H1 (cell line): ENCODE results near the gene ELAVL1. TPM values are rescaled to one million over a fixed set of nuclear protein-coding genes. Genes with fewer than 3 reads are reported as not detected.

Experiments used
- CTCF ChIA-PET: fragments of 300-600 bp; sonication (Branson Sonifier 250); formaldehyde crosslinking; loops from one replicate; lab custom pipeline; 2021; ENCODE audit not compliant: partially characterized antibody; lab: Charles Lee
- POLR2A ChIA-PET: fragments of 300-600 bp; sonication (Branson Sonifier 250); formaldehyde crosslinking; loops from one replicate; lab custom pipeline; 2021; ENCODE audit warnings: inconsistent platforms; ENCODE audit not compliant: partially characterized antibody; lab: Charles Lee
- DNase-seq, 2 experiments: peaks; one replicate each; pipeline versions ENCODE4 v3.0.0 to v3.0.0-alpha.2; 2010 to 2022; ENCODE audit warnings: low spot score in 2 of 2, low read depth in 1 of 2, mixed read lengths in 1 of 2
- FAIRE-seq: peaks from 2 replicates; lab custom pipeline; 2011; peaks lifted over from hg19 to GRCh38; lab: Jason Lieb, UNC
- H2AFZ ChIP-seq: 2 replicates; pipeline ENCODE4 v1.8.1; 2012; ENCODE audit warnings: low read length, inconsistent platforms
- H2AK5ac ChIP-seq: 2 replicates; pipeline ENCODE4 v1.6.1; 2013; ENCODE audit warnings: low read depth, low read length
- H2BK120ac ChIP-seq: replicated peaks from 2 replicates; pipeline ENCODE3; 2013; ENCODE audit warnings: low read depth, low read length, inconsistent platforms
- H2BK12ac ChIP-seq: 2 replicates; pipeline ENCODE4 v1.6.1; 2013; ENCODE audit warnings: low read depth, low read length
- H2BK15ac ChIP-seq: 2 replicates; pipeline ENCODE4 v1.6.1; 2013; ENCODE audit warnings: low read length
- H2BK20ac ChIP-seq: 2 replicates; pipeline ENCODE4 v1.6.1; 2013; ENCODE audit warnings: low read length
- H2BK5ac ChIP-seq: 2 replicates; pipeline ENCODE4 v1.6.1; 2013; ENCODE audit warnings: low read depth, low read length
- H3K14ac ChIP-seq: 2 replicates; pipeline ENCODE4 v1.6.1; 2013; ENCODE audit warnings: inconsistent platforms; ENCODE audit not compliant: insufficient read length
- H3K18ac ChIP-seq: 2 replicates; pipeline ENCODE4 v1.6.1; 2013; ENCODE audit warnings: low read length; ENCODE audit errors: extremely low read depth
- H3K23ac ChIP-seq: 2 replicates; pipeline ENCODE4 v1.6.1; 2013; ENCODE audit warnings: inconsistent platforms; ENCODE audit not compliant: insufficient read length
- H3K23me2 ChIP-seq: 2 replicates; pipeline ENCODE4 v1.6.1; 2013; ENCODE audit warnings: low read depth, low read length
- H3K27ac ChIP-seq: 2 replicates; pipeline ENCODE4 v1.6.1; 2011; ENCODE audit warnings: low read depth, low read length, inconsistent platforms
- H3K27me3 ChIP-seq, 4 experiments: replicated peaks in 1 of 4; 1 replicate in 1 of 4; 2 replicates in 3 of 4; pipeline versions ENCODE4 v1.6.1 to v1.8.1; 2011 to 2013; ENCODE audit warnings: low read length in 3 of 4, mild to moderate bottlenecking in 3 of 4, inconsistent platforms in 2 of 4, mixed read lengths in 2 of 4, moderate library complexity in 1 of 4; ENCODE audit not compliant: control insufficient read depth in 3 of 4, insufficient read depth in 3 of 4; ENCODE audit errors: extremely low read depth in 1 of 4
- H3K36me3 ChIP-seq, 4 experiments: 2 replicates each; pipeline versions ENCODE4 v1.6.1 to v1.8.1; 2011 to 2013; ENCODE audit warnings: mild to moderate bottlenecking in 4 of 4, low read length in 3 of 4, moderate library complexity in 2 of 4, control low read depth in 1 of 4, inconsistent platforms in 1 of 4; ENCODE audit not compliant: insufficient read depth in 4 of 4, control insufficient read depth in 2 of 4
- H3K4ac ChIP-seq: replicated peaks from 2 replicates; pipeline ENCODE3; 2013; ENCODE audit warnings: low read length, low read depth, mixed read lengths, inconsistent platforms; ENCODE audit not compliant: insufficient read length
- H3K4me1 ChIP-seq, 4 experiments: replicated peaks in 1 of 4; 1 replicate in 1 of 4; 2 replicates in 3 of 4; pipeline versions ENCODE4 v1.6.1 to v1.8.1; 2011 to 2013; ENCODE audit warnings: low read length in 3 of 4, inconsistent platforms in 2 of 4, mixed read lengths in 1 of 4; ENCODE audit not compliant: insufficient read depth in 4 of 4, control insufficient read depth in 3 of 4
- H3K4me2 ChIP-seq, 2 experiments: 2 replicates each; pipeline versions ENCODE4 v1.6.1 to v1.8.1; 2011 to 2013; ENCODE audit warnings: low read depth in 2 of 2, low read length in 2 of 2, control low read depth in 1 of 2, inconsistent platforms in 1 of 2, mild to moderate bottlenecking in 1 of 2; ENCODE audit not compliant: insufficient read depth in 1 of 2
- H3K4me3 ChIP-seq, 4 experiments: fragments of 200-600, 300-600 bp in 1 of 4; sonication (generic), shearing (Covaris generic), sonication (Bioruptor Twin) in 1 of 4; 2 replicates each; pipeline versions ENCODE4 v1.5.1 to v1.8.1; 2011 to 2016; ENCODE audit warnings: low read length in 4 of 4, low read depth in 3 of 4, control low read depth in 2 of 4, inconsistent platforms in 2 of 4, mild to moderate bottlenecking in 2 of 4, mixed read lengths in 1 of 4, moderate library complexity in 1 of 4; ENCODE audit not compliant: insufficient read depth in 2 of 4; ENCODE audit errors: extremely low read depth in 1 of 4
- H3K56ac ChIP-seq: replicated peaks from 2 replicates; pipeline ENCODE3; 2013; ENCODE audit warnings: low read depth, mild to moderate bottlenecking, mixed read lengths, low read length, inconsistent platforms; ENCODE audit not compliant: insufficient read length
- H3K79me1 ChIP-seq: 2 replicates; pipeline ENCODE4 v1.6.1; 2013; ENCODE audit warnings: low read depth, low read length, control low read depth
- H3K79me2 ChIP-seq, 2 experiments: 2 replicates each; pipeline versions ENCODE4 v1.6.1 to v1.8.1; 2012 to 2013; ENCODE audit warnings: low read length in 2 of 2, mild to moderate bottlenecking in 2 of 2, inconsistent platforms in 1 of 2; ENCODE audit not compliant: insufficient read depth in 2 of 2, control insufficient read depth in 1 of 2
- H3K9ac ChIP-seq, 4 experiments: replicated peaks in 1 of 4; 1 replicate in 1 of 4; 2 replicates in 3 of 4; pipeline versions ENCODE4 v1.6.1 to v1.8.1; 2011 to 2013; ENCODE audit warnings: low read depth in 3 of 4, low read length in 3 of 4, control low read depth in 2 of 4, mild to moderate bottlenecking in 2 of 4, moderate library complexity in 2 of 4, inconsistent platforms in 1 of 4; ENCODE audit errors: extremely low read depth in 1 of 4
- H3K9me3 ChIP-seq, 2 experiments: 2 replicates each; pipeline versions ENCODE4 v1.6.1 to v1.8.1; 2012 to 2013; ENCODE audit warnings: mild to moderate bottlenecking in 2 of 2, moderate library complexity in 2 of 2, control low read depth in 1 of 2, inconsistent platforms in 1 of 2, low read depth in 1 of 2, low read length in 1 of 2, mixed read lengths in 1 of 2; ENCODE audit not compliant: insufficient read depth in 2 of 2
- H4K20me1 ChIP-seq, 2 experiments: replicated peaks in 1 of 2; 2 replicates each; pipeline versions ENCODE3 to v1.8.1; 2011 to 2013; ENCODE audit warnings: inconsistent platforms in 2 of 2, low read length in 2 of 2, mild to moderate bottlenecking in 1 of 2; ENCODE audit not compliant: insufficient read depth in 2 of 2, control insufficient read depth in 1 of 2
- H4K5ac ChIP-seq: 2 replicates; pipeline ENCODE4 v1.6.1; 2013; ENCODE audit warnings: low read length, low read depth, mixed read lengths, inconsistent platforms; ENCODE audit not compliant: insufficient read length
- H4K8ac ChIP-seq: 2 replicates; pipeline ENCODE4 v1.8.0; 2013; ENCODE audit warnings: mild to moderate bottlenecking, moderate library complexity, low read length, inconsistent platforms; ENCODE audit not compliant: insufficient read depth; ENCODE audit errors: extremely low read depth
- H4K91ac ChIP-seq: replicated peaks from 2 replicates; pipeline ENCODE3; 2013; ENCODE audit warnings: low read length, mixed read lengths, inconsistent platforms; ENCODE audit not compliant: insufficient read length
- ASH2L ChIP-seq: fragments of 200-600, 300-600 bp; sonication (generic); IDR thresholded peaks from one replicate; pipeline ENCODE4 v1.7.1; 2017; ENCODE audit warnings: low read length
- CBX5 ChIP-seq: fragments of 300-800, 300-1000 bp; sonication (generic); IDR thresholded peaks from 2 replicates; pipeline ENCODE4 v1.7.1; 2016; ENCODE audit warnings: antibody characterized with exemption, low read length, low read depth
- CBX8 ChIP-seq: fragments of 300-800, 300-1000 bp; sonication (generic); IDR thresholded peaks from 2 replicates; pipeline ENCODE4 v1.7.1; 2016; ENCODE audit warnings: low read depth, low read length, borderline replicate concordance
- NANOG ChIP-seq: IDR thresholded peaks from 2 replicates; pipeline ENCODE4 v1.6.1; 2011; ENCODE audit warnings: low read length, low read depth, mild to moderate bottlenecking, inconsistent platforms; ENCODE audit not compliant: insufficient read depth, poor library complexity, severe bottlenecking
- NRF1 ChIP-seq: IDR thresholded peaks from 2 replicates; pipeline ENCODE4 v1.6.1; 2011; ENCODE audit warnings: mild to moderate bottlenecking, low read depth, low read length, improper control_type of control experiment
- PHF8 ChIP-seq: fragments of 200-600 bp; sonication (generic); conservative IDR thresholded peaks from 2 replicates; pipeline ENCODE4 v1.7.1; 2012; ENCODE audit warnings: low read depth, mild to moderate bottlenecking, inconsistent platforms, low read length, moderate library complexity
- POU5F1 ChIP-seq: IDR thresholded peaks from 2 replicates; pipeline ENCODE4 v1.6.1; 2011; ENCODE audit warnings: low read depth, mild to moderate bottlenecking, low read length, moderate library complexity
- RBBP5 ChIP-seq: IDR thresholded peaks from 2 replicates; pipeline ENCODE4 v1.7.1; 2012; ENCODE audit warnings: low read depth, mild to moderate bottlenecking, inconsistent platforms, low read length, moderate library complexity, borderline replicate concordance
- RXRA ChIP-seq: IDR thresholded peaks from 2 replicates; pipeline ENCODE4 v1.6.1; 2011; ENCODE audit warnings: low read depth, mild to moderate bottlenecking, low read length, moderate library complexity; ENCODE audit not compliant: insufficient read depth
- SP4 ChIP-seq: IDR thresholded peaks from 2 replicates; pipeline ENCODE4 v1.6.1; 2012; ENCODE audit warnings: low read length, inconsistent platforms
- TBP ChIP-seq: IDR thresholded peaks from 2 replicates; pipeline ENCODE4 v1.6.1; 2011; ENCODE audit warnings: low read depth, low read length, improper control_type of control experiment
- TCF12 ChIP-seq: IDR thresholded peaks from 2 replicates; pipeline ENCODE4 v1.6.1; 2011; ENCODE audit warnings: low read depth, mild to moderate bottlenecking, low read length
- WGBS, 2 experiments: shearing (Covaris generic) in 1 of 2; methylation state at CpG; one replicate each; pipeline versions ENCODE4 v1.1.6 to v1.1.7; 2013 to 2015; ENCODE audit warnings: low lambda C conversion rate in 2 of 2, mixed read lengths in 2 of 2, inconsistent platforms in 1 of 2, low coverage in 1 of 2, missing lambda C conversion rate in 1 of 2; ENCODE audit not compliant: insufficient replicate concordance in 2 of 2, insufficient coverage in 1 of 2, insufficient read length in 1 of 2; ENCODE audit errors: extremely low coverage in 1 of 2, missing lambda C conversion rate in 1 of 2; 5-methylcytosine and 5-hydroxymethylcytosine counted together
- polyA plus RNA-seq, 7 experiments: library from polyadenylated mRNA; depleted of rRNA in 3 of 7; stranded (reverse) in 5 of 7; unstranded in 2 of 7; fragments of >200 nt in 5 of 7; fragments of 200-250 nt in 2 of 7; gene quantifications; 1 replicate in 5 of 7; 2 replicates in 1 of 7; 4 replicates in 1 of 7; pipeline versions ENCODE4 v1.2.1 to v1.2.3, GENCODE V29; 2011 to 2013; ENCODE audit warnings: missing spikeins in 2 of 7, mixed read lengths in 2 of 7
- total RNA-seq: library from RNA; stranded (reverse); fragmentation: NEBNext Ultra II Directional; extraction: Animal tissue kit (Norgen Biotek cat#: 25700); gene quantifications from 2 replicates; pipeline ENCODE4 v1.2.1, GENCODE V29; 2021
- TF ChIP-seq, protein P1 (sequence below): IDR thresholded peaks from 2 replicates; pipeline ENCODE4 v1.6.1; 2012; ENCODE audit warnings: inconsistent platforms

The ELAVL1 gene
- total and polyA plus RNA-seq, 2 of the 8 experiments (the other 6 are each of a cell fraction or from before 2014, with no cell fraction given), result 56.7 to 163 TPM

GRCh38 chr19:7983286-7983950, 22.0 kb downstream of the ELAVL1 start:
- no peak overlapping the region for H2BK5ac ChIP-seq
- no peak overlapping the region for H2AK5ac ChIP-seq
- peaks cover 45 to 65% of the 10 kb centered on the region in 2 experiments for H4K20me1 ChIP-seq
- ChIA-PET CTCF (interaction anchor here (1.3 to 1.8 kb wide), 3 partner anchors 13 to 85 kb away, joined by 3 to 5 read pairs (median 4); no protein-coding TSS in a partner anchor), POLR2A (interaction anchor here (1.6 kb wide), 1 partner anchor 40 kb away, joined by 3 read pairs; the partner anchor contains the start of gene TIMM44)
- H2AFZ ChIP-seq, result no peak overlapping the region
- no peak overlapping the region for H4K8ac ChIP-seq
- peaks cover 0 to 50% of the 10 kb centered on the region in 2 experiments; a peak in 3 of 4 replicates for H3K79me2 ChIP-seq
- peaks cover 38% of the 10 kb centered on the region for H3K79me1 ChIP-seq
- no peak overlapping the region for H3K14ac ChIP-seq
- WGBS, 2 experiments, result 96% methylated on average over 18 of the region's 18 CpGs; no CpG with 5 or more reads in 1 of the 2 experiments
- no peak overlapping the region for H3K4me3 ChIP-seq
- H3K23ac ChIP-seq, result no peak overlapping the region
- no peak overlapping the region for H3K18ac ChIP-seq
- FAIRE-seq (no peak), DNase-seq (no peak)
- H2BK120ac ChIP-seq, result no peak overlapping the region
- H3K4ac ChIP-seq, result no peak overlapping the region
- H2BK15ac ChIP-seq, result no peak overlapping the region
- no peak overlapping the region for H4K5ac ChIP-seq
- H3K27ac ChIP-seq, result no peak overlapping the region
- H3K4me2 ChIP-seq, result no peak overlapping the region
- H3K9ac ChIP-seq, result no peak overlapping the region
- no peak overlapping the region for H2BK12ac ChIP-seq
- no peaks in the 10 kb centered on the region for H3K4me1 ChIP-seq
- H3K9me3 ChIP-seq, result no peaks in the 10 kb centered on the region
- no peak overlapping the region for H3K56ac ChIP-seq
- H4K91ac ChIP-seq, result no peak overlapping the region
- H3K27me3 ChIP-seq, result no peaks in the 10 kb centered on the region
- no peaks in the 10 kb centered on the region for H3K23me2 ChIP-seq
- H3K36me3 ChIP-seq, result peaks cover 23 to 82% (median 52%) of the 10 kb centered on the region in 4 experiments
- no peak overlapping the region for H2BK20ac ChIP-seq
- no peak for TF ChIP-seq RBBP5
- TF ChIP-seq PHF8, result no peak
- TF ChIP-seq SP4, result no peak
- TF ChIP-seq NANOG, result no peak
- TF ChIP-seq NRF1, result no peak
- no peak for TF ChIP-seq TBP
- TF ChIP-seq CBX8, result no peak
- TF ChIP-seq POU5F1, result no peak
- TF ChIP-seq, protein P1, sequence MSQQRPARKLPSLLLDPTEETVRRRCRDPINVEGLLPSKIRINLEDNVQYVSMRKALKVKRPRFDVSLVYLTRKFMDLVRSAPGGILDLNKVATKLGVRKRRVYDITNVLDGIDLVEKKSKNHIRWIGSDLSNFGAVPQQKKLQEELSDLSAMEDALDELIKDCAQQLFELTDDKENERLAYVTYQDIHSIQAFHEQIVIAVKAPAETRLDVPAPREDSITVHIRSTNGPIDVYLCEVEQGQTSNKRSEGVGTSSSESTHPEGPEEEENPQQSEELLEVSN, result no peak
- no peak for TF ChIP-seq RXRA
- no peak for TF ChIP-seq TCF12
- TF ChIP-seq CBX5, result no peak
- no peak for TF ChIP-seq ASH2L
